Epithelial cell of esophagus (primary cell): ENCODE data around the gene C1orf185.

ENCODE experiments used
- DNase-seq: peaks from one replicate; pipeline ENCODE4 v3.0.0; 2010; ENCODE audit warnings: low read depth
- H3K4me3 ChIP-seq: 2 replicates; pipeline ENCODE4 v1.5.1; 2011; ENCODE audit warnings: mild to moderate bottlenecking, low read length, control low read depth
- TF ChIP-seq, protein P1 (sequence below): IDR thresholded peaks from 2 replicates; pipeline ENCODE4 v1.5.1; 2011; ENCODE audit warnings: low read depth, mild to moderate bottlenecking, low read length, control low read depth, inconsistent platforms; ENCODE audit not compliant: insufficient read depth; ENCODE audit errors: missing control alignments

C1orf185 gene

GRCh38 chr1:51101976-51102375 lies at the start of gene C1orf185:
Gene C1orf185, plus strand, starts transcription at chr1:51102228. Its CDS starts 6 bp downstream, at chr1:51102234.
- H3K4me3 ChIP-seq: no peak within 1 kb of the TSS
- TF ChIP-seq, protein P1, sequence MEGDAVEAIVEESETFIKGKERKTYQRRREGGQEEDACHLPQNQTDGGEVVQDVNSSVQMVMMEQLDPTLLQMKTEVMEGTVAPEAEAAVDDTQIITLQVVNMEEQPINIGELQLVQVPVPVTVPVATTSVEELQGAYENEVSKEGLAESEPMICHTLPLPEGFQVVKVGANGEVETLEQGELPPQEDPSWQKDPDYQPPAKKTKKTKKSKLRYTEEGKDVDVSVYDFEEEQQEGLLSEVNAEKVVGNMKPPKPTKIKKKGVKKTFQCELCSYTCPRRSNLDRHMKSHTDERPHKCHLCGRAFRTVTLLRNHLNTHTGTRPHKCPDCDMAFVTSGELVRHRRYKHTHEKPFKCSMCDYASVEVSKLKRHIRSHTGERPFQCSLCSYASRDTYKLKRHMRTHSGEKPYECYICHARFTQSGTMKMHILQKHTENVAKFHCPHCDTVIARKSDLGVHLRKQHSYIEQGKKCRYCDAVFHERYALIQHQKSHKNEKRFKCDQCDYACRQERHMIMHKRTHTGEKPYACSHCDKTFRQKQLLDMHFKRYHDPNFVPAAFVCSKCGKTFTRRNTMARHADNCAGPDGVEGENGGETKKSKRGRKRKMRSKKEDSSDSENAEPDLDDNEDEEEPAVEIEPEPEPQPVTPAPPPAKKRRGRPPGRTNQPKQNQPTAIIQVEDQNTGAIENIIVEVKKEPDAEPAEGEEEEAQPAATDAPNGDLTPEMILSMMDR: no peak
- DNase-seq: no peak

GRCh38 chr1:51058858-51059257 lies 43.2 kb upstream of the C1orf185 start:
- TF ChIP-seq, protein P1: peak; percentile 38
- no peak overlapping the region for H3K4me3 ChIP-seq
- DNase-seq: peak; percentile 48

- no peak overlapping the region for H3K4me3 ChIP-seq
- DNase-seq: peak; percentile 42
- TF ChIP-seq, protein P1: no peak
Observed at GRCh38 chr1:51061231-51061918, 40.7 kb upstream of the C1orf185 start.

DNA sequence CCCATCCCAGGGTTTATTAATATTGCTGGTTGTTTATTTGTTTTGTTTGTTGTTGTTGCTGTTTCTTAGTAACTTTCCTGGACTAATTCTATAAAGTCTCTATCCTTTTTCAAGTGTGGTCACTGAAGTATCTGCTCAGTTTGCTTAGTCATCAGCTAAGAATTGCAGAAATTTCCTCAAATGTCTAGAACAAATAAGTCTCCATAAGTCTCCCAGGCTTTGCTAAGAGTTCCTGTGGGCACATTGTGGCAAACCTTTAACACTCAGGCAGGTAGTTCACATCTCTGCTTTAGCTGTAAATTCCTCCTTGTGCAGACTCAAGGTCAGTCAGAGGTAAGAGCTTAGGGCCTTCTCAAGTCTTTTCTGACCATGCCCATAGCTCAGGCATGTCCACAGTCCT lies 38.9 kb upstream of the C1orf185 start:
- TF ChIP-seq, protein P1: no peak
- H3K4me3 ChIP-seq: no peak overlapping the region
- DNase-seq: peak; percentile 68

GRCh38 chr1:51070011-51070410 lies 32.0 kb upstream of the C1orf185 start:
- no peak for DNase-seq
- no peak overlapping the region for H3K4me3 ChIP-seq
- TF ChIP-seq, protein P1: no peak

- peak; percentile 66 for DNase-seq
- H3K4me3 ChIP-seq: no peak overlapping the region
- TF ChIP-seq, protein P1: no peak
Observed at GRCh38 chr1:51070640-51071039, 31.4 kb upstream of the C1orf185 start.

- TF ChIP-seq, protein P1: no peak
- peak; percentile 28 for DNase-seq
- H3K4me3 ChIP-seq: no peak overlapping the region
Observed at GRCh38 chr1:51071291-51072042, 30.6 kb upstream of the C1orf185 start.
